Endothelial cell (in vitro differentiated cells): ENCODE results near the gene NTRK2. TPM values are rescaled to one million over a fixed set of nuclear protein-coding genes. Genes with fewer than 3 reads are reported as not detected.

ENCODE experiments used
- DNase-seq: peaks from one replicate; pipeline ENCODE4 v3.0.0; 2021; ENCODE audit warnings: low spot score
- H3K27ac Mint-ChIP-seq: one replicate; pipeline ENCODE4 v1.8.0; 2021; ENCODE audit warnings: mixed read lengths, inconsistent platforms; ENCODE audit not compliant: unreplicated experiment
- H3K27me3 Mint-ChIP-seq: one replicate; pipeline ENCODE4 v1.8.0; 2021; ENCODE audit warnings: mild to moderate bottlenecking, moderate library complexity, mixed read lengths, inconsistent platforms; ENCODE audit not compliant: unreplicated experiment
- H3K36me3 Mint-ChIP-seq: one replicate; pipeline ENCODE4 v1.8.0; 2021; ENCODE audit warnings: mild to moderate bottlenecking, low read depth, mixed read lengths, inconsistent platforms; ENCODE audit not compliant: unreplicated experiment
- H3K4me1 Mint-ChIP-seq: one replicate; pipeline ENCODE4 v1.8.0; 2021; ENCODE audit warnings: mild to moderate bottlenecking, mixed read lengths, inconsistent platforms; ENCODE audit not compliant: unreplicated experiment
- H3K4me3 Mint-ChIP-seq: one replicate; pipeline ENCODE4 v1.8.0; 2021; ENCODE audit warnings: mild to moderate bottlenecking, mixed read lengths, inconsistent platforms; ENCODE audit not compliant: unreplicated experiment
- H3K9me3 Mint-ChIP-seq: one replicate; pipeline ENCODE4 v1.8.0; 2021; ENCODE audit warnings: mixed read lengths, inconsistent platforms; ENCODE audit not compliant: unreplicated experiment
- total RNA-seq: library from RNA; stranded (reverse); fragmentation: NEBNext Ultra II Directional; extraction: Animal tissue kit (Norgen Biotek cat#: 25700); gene quantifications from one replicate; pipeline ENCODE4 v1.2.1, GENCODE V29; 2021; ENCODE audit not compliant: unreplicated experiment
- TF ChIP-seq, protein P1 (sequence below): fragments of 200-600 bp; sonication (generic); IDR thresholded peaks from one replicate; pipeline ENCODE4 v1.5.0; 2021; ENCODE audit warnings: antibody characterized with exemption; ENCODE audit not compliant: unreplicated experiment

Gene NTRK2
- total RNA-seq, 1 donor from 2014 or later: not detected

DNA sequence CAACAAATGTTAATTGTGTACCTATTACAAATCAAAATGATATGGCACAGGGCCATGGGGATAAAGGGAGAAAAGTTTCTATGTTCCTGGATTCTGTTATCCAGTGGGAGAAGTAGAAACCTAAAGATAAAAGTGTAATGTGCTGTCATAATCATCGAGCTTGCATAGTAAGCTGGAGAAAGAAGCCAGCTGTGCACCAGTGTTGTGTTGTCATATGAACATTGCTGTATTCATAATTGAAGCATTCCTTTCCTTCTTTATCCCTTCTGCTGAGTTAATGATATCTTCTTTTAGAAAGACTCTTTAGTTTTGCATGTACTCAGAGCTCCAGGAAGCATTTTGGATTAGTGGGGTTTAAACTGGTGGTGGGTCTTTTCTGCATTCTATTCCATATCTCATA, 39.5 kb downstream of the NTRK2 start:
- no peaks in the 10 kb centered on the region for H3K27me3 Mint-ChIP-seq
- H3K27ac Mint-ChIP-seq: no peak overlapping the region
- H3K4me1 Mint-ChIP-seq: peaks cover 3% of the 10 kb centered on the region
- no peak for DNase-seq
- TF ChIP-seq, protein P1, sequence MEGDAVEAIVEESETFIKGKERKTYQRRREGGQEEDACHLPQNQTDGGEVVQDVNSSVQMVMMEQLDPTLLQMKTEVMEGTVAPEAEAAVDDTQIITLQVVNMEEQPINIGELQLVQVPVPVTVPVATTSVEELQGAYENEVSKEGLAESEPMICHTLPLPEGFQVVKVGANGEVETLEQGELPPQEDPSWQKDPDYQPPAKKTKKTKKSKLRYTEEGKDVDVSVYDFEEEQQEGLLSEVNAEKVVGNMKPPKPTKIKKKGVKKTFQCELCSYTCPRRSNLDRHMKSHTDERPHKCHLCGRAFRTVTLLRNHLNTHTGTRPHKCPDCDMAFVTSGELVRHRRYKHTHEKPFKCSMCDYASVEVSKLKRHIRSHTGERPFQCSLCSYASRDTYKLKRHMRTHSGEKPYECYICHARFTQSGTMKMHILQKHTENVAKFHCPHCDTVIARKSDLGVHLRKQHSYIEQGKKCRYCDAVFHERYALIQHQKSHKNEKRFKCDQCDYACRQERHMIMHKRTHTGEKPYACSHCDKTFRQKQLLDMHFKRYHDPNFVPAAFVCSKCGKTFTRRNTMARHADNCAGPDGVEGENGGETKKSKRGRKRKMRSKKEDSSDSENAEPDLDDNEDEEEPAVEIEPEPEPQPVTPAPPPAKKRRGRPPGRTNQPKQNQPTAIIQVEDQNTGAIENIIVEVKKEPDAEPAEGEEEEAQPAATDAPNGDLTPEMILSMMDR: no peak
- no peaks in the 10 kb centered on the region for H3K9me3 Mint-ChIP-seq
- H3K36me3 Mint-ChIP-seq: no peaks in the 10 kb centered on the region
- no peak overlapping the region for H3K4me3 Mint-ChIP-seq

DNA sequence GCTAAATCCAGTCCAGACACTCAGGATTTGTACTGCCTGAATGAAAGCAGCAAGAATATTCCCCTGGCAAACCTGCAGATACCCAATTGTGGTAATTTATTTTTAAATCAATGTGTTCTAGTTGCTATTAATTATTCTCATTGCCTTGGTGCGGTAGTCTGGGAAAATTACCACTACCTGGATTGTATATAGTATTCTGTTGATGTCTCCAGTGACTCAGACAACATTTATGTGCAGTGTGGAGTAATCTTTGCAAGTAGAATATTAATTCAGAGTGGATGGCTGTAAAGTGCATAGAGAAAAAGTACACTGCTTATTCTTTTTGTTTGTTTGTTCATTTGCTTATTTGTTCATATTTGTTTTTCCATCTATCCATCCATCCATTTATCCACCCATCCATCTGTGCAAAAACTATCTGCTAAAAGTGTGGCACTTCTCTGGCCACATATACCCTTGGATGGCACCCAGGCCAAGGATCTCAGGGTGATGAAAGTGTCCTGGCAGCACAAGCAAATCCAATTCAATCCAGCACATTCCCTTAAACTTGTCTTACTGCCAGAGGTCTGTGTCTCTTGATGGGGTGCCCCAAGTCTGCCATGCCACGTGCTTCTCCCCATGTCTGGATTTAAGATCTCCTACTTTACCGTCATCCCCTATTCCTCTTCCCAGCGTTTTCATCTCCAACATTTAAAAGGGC, 41.3 kb downstream of the NTRK2 start:
- H3K27ac Mint-ChIP-seq: no peak overlapping the region
- DNase-seq: no peak
- H3K9me3 Mint-ChIP-seq: no peaks in the 10 kb centered on the region
- peaks cover 3% of the 10 kb centered on the region for H3K4me1 Mint-ChIP-seq
- no peaks in the 10 kb centered on the region for H3K36me3 Mint-ChIP-seq
- TF ChIP-seq, protein P1: no peak
- no peaks in the 10 kb centered on the region for H3K27me3 Mint-ChIP-seq
- no peak overlapping the region for H3K4me3 Mint-ChIP-seq

DNA sequence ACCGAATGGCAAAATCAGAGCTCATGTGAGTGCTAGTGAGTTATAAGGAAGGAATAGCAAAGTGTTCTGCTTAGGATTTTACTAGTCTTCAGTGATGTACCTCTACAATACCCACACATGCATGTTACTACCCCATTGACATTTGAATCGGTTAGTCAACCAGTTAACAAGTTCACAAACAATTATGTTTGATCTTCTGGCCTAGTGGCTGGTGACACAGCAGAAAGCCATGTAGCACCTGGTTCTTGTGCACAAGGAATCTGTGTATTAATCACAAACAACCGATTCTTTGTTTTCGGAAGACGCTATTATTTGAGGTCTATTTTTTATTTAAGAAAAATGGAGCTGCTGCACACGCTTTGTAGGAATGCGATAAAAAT, 41.9 kb downstream of the NTRK2 start:
- no peak for DNase-seq
- H3K4me3 Mint-ChIP-seq: no peak overlapping the region
- H3K9me3 Mint-ChIP-seq: no peaks in the 10 kb centered on the region
- H3K36me3 Mint-ChIP-seq: no peaks in the 10 kb centered on the region
- TF ChIP-seq, protein P1: no peak
- H3K27me3 Mint-ChIP-seq: no peaks in the 10 kb centered on the region
- H3K27ac Mint-ChIP-seq: no peak overlapping the region
- peaks cover 3% of the 10 kb centered on the region for H3K4me1 Mint-ChIP-seq

DNA sequence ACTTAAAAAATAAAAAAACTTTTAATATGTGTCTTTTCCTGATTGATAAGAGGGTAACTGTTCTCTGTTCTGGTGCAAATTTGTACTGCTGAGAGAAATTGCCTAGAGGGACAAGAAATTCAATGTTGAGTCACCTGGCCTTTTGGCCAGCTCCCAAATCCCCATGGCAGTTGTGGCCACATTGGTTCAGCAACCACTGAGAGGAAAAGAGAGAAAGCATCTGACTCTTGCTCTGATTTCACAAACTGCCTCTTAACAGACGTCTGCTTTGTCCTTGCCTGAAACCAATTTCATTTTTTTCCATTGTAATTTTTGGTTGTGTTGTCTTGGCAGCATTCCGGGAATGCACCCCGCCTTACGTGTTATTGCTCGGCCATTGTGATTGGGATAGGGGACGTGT, 42.4 kb downstream of the NTRK2 start:
- Mint-ChIP-seq H3K27ac (no peak overlapping the region), H3K27me3 (no peaks in the 10 kb centered on the region), H3K4me3 (no peak overlapping the region), H3K4me1 (peaks cover 3% of the 10 kb centered on the region), H3K9me3 (no peaks in the 10 kb centered on the region), H3K36me3 (no peaks in the 10 kb centered on the region)
- TF ChIP-seq, protein P1: no peak
- no peak for DNase-seq

DNA sequence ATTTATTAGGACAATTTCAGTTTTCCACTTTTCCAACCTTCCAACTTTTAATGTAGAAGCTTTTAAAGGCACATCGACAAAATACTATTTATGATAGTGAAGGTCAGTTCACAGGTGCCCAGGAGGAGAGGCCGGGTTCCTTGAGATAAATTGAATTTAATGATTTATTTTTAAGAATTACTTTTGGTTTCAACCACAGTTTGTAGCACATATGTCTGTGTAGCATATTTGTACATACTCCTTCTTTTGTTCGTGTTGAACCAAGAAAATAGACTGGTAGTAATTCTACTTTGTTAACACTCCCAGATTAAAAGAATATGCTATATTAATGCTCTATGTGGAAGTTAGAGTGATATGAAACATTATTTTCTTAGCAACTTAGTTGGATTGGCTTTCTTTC, 46.7 kb downstream of the NTRK2 start:
- no peak overlapping the region for H3K27ac Mint-ChIP-seq
- H3K36me3 Mint-ChIP-seq: no peaks in the 10 kb centered on the region
- no peak overlapping the region for H3K4me3 Mint-ChIP-seq
- H3K27me3 Mint-ChIP-seq: peaks cover 1% of the 10 kb centered on the region
- TF ChIP-seq, protein P1: no peak
- no peaks in the 10 kb centered on the region for H3K9me3 Mint-ChIP-seq
- no peaks in the 10 kb centered on the region for H3K4me1 Mint-ChIP-seq
- DNase-seq: no peak
